ENCODE data around the gene EFHD2.
"Not testable (repeated sequence)": the region's sequence is repeated elsewhere in the genome, so short reads cannot be mapped to it uniquely, and the experiment has no call there.

Gene EFHD2

DNA sequence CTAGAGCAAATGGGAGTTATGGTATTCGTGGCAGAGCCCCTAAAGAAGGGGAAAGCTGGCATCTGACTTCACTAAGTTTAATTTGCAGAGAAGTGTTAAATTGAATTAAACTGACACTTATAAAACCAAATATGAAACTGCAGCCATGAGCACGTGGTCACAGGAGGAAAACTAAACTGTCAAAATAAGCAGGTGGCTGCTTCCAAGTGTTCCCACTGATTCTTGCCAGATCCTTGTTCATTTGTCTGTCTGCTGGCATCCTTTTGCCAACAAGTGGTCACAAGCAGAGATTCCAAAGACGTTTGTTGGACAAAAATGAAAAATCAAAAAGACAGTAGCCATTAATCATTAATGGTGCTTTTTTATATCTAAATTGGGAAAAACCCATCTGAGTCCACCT lies 59.7 kb downstream of the EFHD2 start:
- ChIA-PET CTCF (interaction anchor here (0.7 kb wide), 2 partner anchors 134 to 1604 kb away, joined by 4 read pairs; no protein-coding TSS in a partner anchor), POLR2A (no interaction called here)
- Histone ChIP-seq H3K4me1 (ENCODE audit: control insufficient read depth, insufficient read depth, low read length) (no peaks in the 10 kb centered on the region), H3K27ac (ENCODE audit: extremely low read depth, low read depth, low read length) (no peak overlapping the region), H3K4me3 (ENCODE audit: low read depth, low read length) (no peak overlapping the region), H3K9me3 (ENCODE audit: control insufficient read depth, insufficient read depth, low read depth, low read length) (no peaks in the 10 kb centered on the region), H3K36me3 (ENCODE audit: control insufficient read depth in 2 of 2, insufficient read depth in 1 of 2, low read length in 2 of 2) (no peaks in the 10 kb centered on the region)
- TF ChIP-seq ZBTB1 (tag by site-specific recombination; IDR thresholded peaks at IDR 0.05): no peak
- no peak for TF ChIP-seq ZNF10 (tag by site-specific recombination; IDR thresholded peaks at IDR 0.05)
- TF ChIP-seq HOXD13 (CRISPR knock-in tag; IDR thresholded peaks at IDR 0.05; ENCODE audit: borderline replicate concordance): no peak
- TF ChIP-seq ZNF473 (tag by site-specific recombination; IDR thresholded peaks at IDR 0.05): no peak
- TF ChIP-seq, protein P1, sequence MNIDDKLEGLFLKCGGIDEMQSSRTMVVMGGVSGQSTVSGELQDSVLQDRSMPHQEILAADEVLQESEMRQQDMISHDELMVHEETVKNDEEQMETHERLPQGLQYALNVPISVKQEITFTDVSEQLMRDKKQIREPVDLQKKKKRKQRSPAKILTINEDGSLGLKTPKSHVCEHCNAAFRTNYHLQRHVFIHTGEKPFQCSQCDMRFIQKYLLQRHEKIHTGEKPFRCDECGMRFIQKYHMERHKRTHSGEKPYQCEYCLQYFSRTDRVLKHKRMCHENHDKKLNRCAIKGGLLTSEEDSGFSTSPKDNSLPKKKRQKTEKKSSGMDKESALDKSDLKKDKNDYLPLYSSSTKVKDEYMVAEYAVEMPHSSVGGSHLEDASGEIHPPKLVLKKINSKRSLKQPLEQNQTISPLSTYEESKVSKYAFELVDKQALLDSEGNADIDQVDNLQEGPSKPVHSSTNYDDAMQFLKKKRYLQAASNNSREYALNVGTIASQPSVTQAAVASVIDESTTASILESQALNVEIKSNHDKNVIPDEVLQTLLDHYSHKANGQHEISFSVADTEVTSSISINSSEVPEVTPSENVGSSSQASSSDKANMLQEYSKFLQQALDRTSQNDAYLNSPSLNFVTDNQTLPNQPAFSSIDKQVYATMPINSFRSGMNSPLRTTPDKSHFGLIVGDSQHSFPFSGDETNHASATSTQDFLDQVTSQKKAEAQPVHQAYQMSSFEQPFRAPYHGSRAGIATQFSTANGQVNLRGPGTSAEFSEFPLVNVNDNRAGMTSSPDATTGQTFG (tag by site-specific recombination; IDR thresholded peaks at IDR 0.05; ENCODE audit: borderline replicate concordance): no peak
- TF ChIP-seq, protein P2, sequence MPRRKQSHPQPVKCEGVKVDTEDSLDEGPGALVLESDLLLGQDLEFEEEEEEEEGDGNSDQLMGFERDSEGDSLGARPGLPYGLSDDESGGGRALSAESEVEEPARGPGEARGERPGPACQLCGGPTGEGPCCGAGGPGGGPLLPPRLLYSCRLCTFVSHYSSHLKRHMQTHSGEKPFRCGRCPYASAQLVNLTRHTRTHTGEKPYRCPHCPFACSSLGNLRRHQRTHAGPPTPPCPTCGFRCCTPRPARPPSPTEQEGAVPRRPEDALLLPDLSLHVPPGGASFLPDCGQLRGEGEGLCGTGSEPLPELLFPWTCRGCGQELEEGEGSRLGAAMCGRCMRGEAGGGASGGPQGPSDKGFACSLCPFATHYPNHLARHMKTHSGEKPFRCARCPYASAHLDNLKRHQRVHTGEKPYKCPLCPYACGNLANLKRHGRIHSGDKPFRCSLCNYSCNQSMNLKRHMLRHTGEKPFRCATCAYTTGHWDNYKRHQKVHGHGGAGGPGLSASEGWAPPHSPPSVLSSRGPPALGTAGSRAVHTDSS (tag by site-specific recombination; IDR thresholded peaks at IDR 0.05): no peak
- TF ChIP-seq ZNF132 (tag by site-specific recombination; IDR thresholded peaks at IDR 0.05; ENCODE audit: borderline replicate concordance): no peak
- TF ChIP-seq, protein P3, sequence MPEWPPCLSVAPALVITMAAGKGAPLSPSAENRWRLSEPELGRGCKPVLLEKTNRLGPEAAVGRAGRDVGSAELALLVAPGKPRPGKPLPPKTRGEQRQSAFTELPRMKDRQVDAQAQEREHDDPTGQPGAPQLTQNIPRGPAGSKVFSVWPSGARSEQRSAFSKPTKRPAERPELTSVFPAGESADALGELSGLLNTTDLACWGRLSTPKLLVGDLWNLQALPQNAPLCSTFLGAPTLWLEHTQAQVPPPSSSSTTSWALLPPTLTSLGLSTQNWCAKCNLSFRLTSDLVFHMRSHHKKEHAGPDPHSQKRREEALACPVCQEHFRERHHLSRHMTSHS (tag by site-specific recombination; IDR thresholded peaks at IDR 0.05): no peak
- no peak for TF ChIP-seq ZSCAN23 (tag by site-specific recombination; IDR thresholded peaks at IDR 0.05)
- no peak for TF ChIP-seq ZNF184 (tag by site-specific recombination; IDR thresholded peaks at IDR 0.05)
- TF ChIP-seq ZNF23 (tag by site-specific recombination; IDR thresholded peaks at IDR 0.05; ENCODE audit: borderline replicate concordance): no peak
- TF ChIP-seq, protein P4, sequence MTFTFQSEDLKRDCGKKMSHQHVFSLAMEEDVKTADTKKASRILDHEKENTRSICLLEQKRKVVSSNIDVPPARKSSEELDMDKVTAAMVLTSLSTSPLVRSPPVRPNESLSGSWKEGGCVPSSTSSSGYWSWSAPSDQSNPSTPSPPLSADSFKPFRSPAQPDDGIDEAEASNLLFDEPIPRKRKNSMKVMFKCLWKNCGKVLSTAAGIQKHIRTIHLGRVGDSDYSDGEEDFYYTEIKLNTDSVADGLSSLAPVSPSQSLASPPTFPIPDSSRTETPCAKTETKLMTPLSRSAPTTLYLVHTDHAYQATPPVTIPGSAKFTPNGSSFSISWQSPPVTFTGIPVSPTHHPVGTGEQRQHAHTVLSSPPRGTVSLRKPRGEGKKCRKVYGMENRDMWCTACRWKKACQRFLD (tag by site-specific recombination; IDR thresholded peaks at IDR 0.05): no peak
- TF ChIP-seq ZNF510 (tag by site-specific recombination; IDR thresholded peaks at IDR 0.05; ENCODE audit: insufficient replicate concordance): no peak
- TF ChIP-seq MEIS1 (CRISPR knock-in tag; IDR thresholded peaks at IDR 0.05; ENCODE audit: borderline replicate concordance): no peak
- no peak for TF ChIP-seq GFI1B (tag by site-specific recombination; IDR thresholded peaks at IDR 0.05)
- TF ChIP-seq ZNF624 (tag by site-specific recombination; IDR thresholded peaks at IDR 0.05): no peak

DNA sequence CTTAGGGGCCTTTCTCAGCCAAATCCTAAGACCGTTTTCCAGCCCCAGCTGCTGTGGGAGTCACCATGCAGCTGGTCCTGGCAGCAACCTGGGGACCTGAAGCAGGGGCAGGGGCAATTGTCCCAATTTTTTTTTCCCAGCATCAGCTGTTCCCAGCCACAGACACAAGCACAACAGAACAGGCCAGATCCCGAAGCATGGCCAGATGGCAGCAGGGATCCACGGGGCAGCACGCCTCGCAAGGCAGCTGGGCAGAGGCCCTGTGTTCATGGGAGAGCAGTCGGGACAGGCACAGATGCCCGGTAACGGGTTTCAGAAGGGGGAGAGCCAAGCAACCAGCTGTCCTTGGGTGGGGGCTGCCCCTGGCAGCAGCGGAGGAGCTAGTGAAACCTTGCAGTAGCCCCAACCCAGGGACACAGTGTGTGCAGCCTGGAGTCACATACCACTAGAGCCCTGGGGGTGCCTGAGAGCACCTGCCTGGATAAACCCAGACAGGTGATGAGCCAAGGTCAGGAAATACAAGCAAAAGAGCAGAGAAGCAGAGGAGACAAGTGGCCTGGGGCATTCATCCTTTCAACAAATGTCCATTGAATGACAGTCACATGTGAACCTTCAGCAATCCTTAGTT lies 60.2 kb downstream of the EFHD2 start:
- not testable (repeated sequence) for H3K9me3 ChIP-seq (ENCODE audit: control insufficient read depth, insufficient read depth, low read depth, low read length)

DNA sequence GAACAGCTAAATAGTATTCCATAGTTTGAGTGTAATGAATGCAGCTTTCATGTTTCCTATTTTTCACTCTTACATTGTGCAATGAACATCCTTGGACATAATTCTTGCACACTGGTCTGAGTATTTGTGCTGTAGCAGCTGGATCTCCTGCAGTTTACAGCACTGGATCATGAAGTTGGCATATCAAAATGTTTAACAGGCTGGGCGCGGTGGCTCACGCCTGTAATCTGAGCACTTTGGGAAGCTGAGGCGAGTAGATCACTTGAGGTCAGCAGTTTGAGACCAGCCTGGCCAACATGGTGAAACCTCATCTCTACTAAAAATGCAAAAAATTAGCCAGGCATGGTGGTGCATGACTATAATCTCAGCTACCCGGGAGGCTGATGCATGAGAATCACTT lies 61.4 kb downstream of the EFHD2 start:
- H3K4me1 ChIP-seq (ENCODE audit: control insufficient read depth, insufficient read depth, low read length); H3K27ac ChIP-seq (ENCODE audit: extremely low read depth, low read depth, low read length); H3K36me3 ChIP-seq (ENCODE audit: control insufficient read depth in 2 of 2, insufficient read depth in 1 of 2, low read length in 2 of 2); H3K4me3 ChIP-seq (ENCODE audit: low read depth, low read length); CTCF ChIA-PET; POLR2A ChIA-PET; H3K9me3 ChIP-seq (ENCODE audit: control insufficient read depth, insufficient read depth, low read depth, low read length): not testable (repeated sequence)

More for the DNA sequence above, 60.2 kb downstream of the EFHD2 start:
- H3K4me3 ChIP-seq (ENCODE audit: low read depth, low read length); POLR2A ChIA-PET; H3K4me1 ChIP-seq (ENCODE audit: control insufficient read depth, insufficient read depth, low read length); H3K36me3 ChIP-seq (ENCODE audit: control insufficient read depth in 2 of 2, insufficient read depth in 1 of 2, low read length in 2 of 2); H3K27ac ChIP-seq (ENCODE audit: extremely low read depth, low read depth, low read length): not testable (repeated sequence)
- CTCF ChIA-PET: interaction anchor here (0.7 kb wide), 1 partner anchor 133 kb away, joined by 4 read pairs; no protein-coding TSS in a partner anchor

DNA sequence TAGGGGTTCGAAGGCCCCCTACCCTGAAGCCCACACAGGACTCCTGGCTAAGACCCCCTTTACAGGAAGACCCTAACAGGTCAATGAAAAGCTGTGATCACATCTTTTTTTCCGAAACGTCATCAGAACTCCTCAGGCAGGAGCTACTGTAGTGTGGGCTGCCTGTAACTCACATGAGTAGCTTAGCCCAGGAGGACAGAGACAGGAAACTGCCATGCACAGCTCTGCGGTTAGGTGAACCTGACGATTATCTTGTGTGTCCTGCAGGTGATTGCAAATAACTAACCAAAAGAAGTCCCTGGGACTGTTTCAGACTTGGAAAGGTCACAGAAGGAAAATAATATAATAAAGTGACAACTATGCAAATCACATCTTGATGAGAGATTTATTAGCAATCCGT lies 62.0 kb downstream of the EFHD2 start:
- H3K4me3 ChIP-seq (ENCODE audit: low read depth, low read length); H3K36me3 ChIP-seq (ENCODE audit: control insufficient read depth in 2 of 2, insufficient read depth in 1 of 2, low read length in 2 of 2); POLR2A ChIA-PET; H3K9me3 ChIP-seq (ENCODE audit: control insufficient read depth, insufficient read depth, low read depth, low read length); H3K4me1 ChIP-seq (ENCODE audit: control insufficient read depth, insufficient read depth, low read length); H3K27ac ChIP-seq (ENCODE audit: extremely low read depth, low read depth, low read length): not testable (repeated sequence)
- CTCF ChIA-PET: interaction anchor here (0.6 kb wide), 1 partner anchor 81 kb away, joined by 3 read pairs; no protein-coding TSS in a partner anchor

All from HEK293 (cell line).